Renal cortex interstitium (tissue), 11 donors: ENCODE measurements around the gene TSEN54. TPM values are rescaled to one million over a fixed set of nuclear protein-coding genes. Genes with fewer than 3 reads are reported as not detected.
A peak's percentile ranks its signal among the peaks of the same experiment; 100 is the strongest.

Experiments used
- DNase-seq, 11 donors: peaks; one replicate each; pipeline ENCODE4 v3.0.0-alpha.2; 2013; ENCODE audit warnings: low read depth in 9 of 11, low spot score in 4 of 11; ENCODE audit errors: extremely low read depth in 1 of 11
- polyA plus RNA-seq, 3 donors: library from polyadenylated mRNA; unstranded; fragments of 120-200 nt; gene quantifications; one replicate each; pipeline ENCODE4 v1.2.1, GENCODE V29; 2013; ENCODE audit not compliant: insufficient read length in 3 of 3

The TSEN54 gene
- polyA plus RNA-seq, 3 donors, result 46.8 to 55.0 (median 47.2) TPM

DNA sequence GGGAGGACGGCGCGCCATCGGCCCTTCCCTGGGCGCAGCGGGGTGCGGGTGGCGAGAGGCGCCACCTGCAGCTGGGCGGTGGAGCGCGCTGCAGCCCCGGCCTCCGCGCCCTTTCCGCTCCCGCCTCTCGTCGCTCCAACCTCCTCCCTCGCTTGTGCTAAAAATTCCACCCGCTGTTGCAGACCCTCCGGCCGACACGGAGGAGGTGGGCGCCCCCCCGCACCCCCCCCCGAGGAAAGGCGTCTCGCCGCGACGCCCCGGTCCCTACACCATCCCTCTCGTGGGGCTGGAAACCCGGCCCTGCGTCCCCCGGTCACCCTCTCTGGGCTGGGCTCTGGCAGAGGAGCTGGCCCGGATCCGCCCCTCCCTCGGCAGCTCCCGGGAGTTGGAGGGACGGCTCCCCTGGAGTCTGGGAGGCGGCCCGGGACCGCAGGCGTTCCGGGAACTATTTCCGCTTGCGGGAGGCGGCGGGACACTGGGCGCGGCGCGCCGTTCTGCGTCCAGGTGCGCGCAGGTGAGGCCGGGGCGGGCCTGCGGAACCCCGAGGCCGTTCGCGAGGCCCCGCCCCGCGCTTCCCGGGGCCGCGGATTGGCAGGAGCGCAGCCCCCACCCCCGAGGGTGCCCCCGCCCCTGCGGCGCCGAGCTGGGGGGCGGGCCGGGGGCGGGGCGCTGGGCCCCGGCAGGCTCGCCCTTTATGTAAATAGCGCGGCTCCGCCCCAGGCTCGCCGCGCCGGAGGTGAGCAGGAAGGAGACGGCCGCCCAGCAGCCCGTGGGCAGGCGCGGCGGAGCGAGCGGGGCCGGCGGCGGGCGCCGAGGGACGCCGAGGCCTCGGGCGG lies 8.9 kb downstream of the TSEN54 start, which contains the start of gene LLGL2:
Gene LLGL2 (plus strand): TSS at position 728 of the 836 bp plus-strand sequence. CDS start 17,730 bp downstream, outside the sequence.
- peak in 6 of 11 donors; percentile 67 to 89 (median 81) for DNase-seq

DNA sequence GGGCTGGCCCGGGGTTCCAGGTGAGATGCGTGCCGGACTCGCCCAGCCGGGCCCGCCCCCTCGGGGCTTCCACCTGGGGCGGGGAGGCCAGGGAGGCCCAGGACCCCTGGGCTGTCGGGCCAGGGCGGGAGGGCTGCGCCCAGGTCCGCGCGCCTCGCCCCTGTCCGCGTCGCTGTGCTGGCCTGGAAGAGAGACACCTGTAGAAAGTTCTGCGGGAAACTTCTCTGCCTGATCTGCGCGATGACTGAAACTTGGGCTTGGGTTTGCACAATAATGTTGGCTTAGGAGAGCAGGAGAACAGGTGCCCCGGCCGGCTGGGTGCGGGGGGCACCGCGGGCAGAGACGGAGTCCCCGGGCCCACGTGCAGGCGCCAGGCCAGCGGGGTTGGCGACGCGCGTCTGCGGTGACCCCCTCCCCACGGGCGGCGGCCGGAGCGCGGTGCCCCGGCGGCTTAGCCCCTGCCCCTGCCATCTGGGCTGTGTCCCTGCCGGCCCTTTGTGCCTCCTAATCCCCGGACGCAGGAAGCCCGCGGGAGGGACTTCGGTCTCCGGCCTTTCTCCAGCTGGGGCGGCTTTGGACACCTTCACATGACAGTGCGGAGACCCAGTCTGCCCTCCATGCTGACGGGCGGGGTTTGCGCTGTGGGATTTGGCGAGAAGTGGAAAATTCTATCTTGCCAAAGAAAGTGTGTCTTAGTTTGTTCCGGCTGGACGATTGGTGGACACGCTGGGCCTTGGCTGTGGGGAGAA lies 9.7 kb downstream of the TSEN54 start:
- DNase-seq, result no peak

DNA sequence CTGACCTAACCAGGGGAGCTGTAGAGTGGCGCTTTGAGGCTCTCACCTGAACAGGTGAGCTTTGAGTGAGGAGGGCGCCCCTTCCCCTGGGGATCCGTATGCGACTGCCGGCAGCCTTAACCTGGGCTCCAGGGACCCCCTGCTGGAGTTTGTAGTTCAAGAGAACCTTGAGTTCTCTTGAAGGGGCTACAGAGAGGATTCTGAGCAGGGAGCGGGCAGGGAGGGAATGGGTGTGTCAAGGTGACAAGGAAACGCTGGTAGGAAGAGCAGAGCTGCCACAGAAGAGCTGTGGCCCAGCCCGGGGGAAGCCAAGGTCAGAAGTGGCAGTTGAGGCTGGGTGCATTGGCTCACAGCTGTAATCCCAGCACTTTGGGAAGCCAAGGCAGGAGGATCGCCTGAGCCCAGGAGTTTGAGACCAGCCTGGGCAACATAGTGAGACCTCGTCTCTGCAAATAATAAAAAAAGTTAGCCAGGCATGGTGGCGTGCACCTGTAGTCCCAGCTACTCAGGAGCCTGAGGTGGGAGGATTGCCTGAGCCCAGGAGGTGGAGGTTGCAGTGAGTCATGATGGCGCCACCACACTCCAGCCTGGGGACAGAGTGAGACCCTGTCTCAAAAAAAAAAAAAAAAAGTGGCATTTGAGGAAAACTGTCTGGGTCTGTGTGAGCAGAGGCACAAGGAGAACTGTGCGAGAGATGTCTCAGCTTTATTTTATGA lies 10.4 kb downstream of the TSEN54 start:
- no peak for DNase-seq

DNA sequence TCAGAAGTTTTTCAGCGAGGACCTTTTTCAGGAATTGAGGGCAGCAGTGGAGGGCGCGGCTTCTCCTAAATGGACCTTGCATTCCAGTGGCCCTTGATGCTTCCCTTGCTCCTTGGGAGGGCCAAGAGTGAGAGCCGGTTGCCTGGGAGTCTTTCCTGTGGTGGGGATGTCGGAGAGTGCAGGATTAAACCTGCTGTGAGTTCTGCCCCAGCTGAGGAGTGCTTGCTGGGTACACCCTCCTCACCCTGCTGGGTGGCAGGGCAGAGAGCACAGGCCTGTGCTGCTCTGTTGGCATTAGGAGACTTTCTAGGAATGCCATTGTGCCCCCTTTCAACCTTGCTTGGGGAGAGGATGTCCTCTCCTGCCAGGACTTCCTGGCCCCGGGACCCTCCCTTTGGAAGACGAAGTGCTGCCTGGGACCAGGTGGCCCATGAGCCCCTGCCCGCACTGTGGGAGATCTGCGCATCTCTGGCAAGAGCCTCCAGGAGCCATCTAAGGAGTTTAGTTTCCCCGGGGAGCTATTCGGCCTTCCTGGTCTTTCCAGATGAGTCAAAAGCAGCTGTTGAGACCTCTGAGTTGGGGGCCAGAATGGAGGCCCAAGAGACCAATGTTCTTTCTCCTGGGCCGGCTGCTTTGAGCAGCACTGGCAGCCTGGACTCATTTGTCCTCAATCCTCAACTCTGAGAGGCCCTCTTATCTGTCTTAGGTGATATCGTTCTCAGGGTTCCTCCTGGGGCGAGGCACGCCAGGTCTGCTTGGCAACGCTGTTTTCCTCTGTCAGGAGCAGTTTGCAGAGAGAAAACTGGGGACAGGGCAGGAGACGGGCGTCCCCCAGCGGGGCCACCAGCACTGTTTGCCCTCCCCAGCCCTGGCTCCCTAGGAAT lies 14.8 kb downstream of the TSEN54 start:
- DNase-seq, result no peak

DNA sequence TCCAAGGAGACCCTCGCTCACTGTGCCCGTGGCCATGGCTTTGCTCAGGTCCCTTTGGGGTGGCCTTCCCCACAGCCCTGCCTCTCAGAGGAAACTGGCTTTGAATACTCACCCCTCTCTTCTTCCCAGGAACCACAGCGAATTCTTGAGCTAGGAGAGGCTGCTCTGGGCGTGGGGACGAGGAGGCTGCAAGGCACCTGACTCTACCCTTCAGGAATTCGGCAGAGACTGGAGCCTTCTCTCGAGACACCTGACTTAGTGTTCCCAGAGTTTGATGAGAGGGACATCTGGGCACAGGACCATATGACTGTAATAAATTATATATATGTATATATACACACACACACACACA lies 15.4 kb downstream of the TSEN54 start:
- DNase-seq, result no peak

DNA sequence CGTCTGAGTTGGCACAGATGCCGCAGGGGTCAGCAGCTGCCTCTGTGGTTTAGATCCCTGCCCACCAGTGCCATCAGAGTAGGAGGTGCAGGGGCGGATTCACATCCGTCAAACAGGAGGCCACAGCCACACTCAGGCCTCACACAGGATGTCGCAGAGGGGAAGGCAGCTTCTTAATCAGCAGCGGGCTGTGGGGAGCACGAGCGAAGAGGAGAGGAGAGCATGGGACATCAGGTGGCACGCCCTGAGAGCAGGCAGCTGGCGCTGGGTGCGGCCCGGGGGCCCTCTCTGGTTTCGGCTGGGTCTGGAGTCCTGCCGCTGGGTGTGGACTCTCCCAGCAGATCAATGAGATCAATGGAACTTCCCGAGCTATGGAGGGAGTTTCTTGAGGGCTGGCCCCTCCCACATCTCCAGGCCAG lies 18.8 kb downstream of the TSEN54 start:
- no peak for DNase-seq

DNA sequence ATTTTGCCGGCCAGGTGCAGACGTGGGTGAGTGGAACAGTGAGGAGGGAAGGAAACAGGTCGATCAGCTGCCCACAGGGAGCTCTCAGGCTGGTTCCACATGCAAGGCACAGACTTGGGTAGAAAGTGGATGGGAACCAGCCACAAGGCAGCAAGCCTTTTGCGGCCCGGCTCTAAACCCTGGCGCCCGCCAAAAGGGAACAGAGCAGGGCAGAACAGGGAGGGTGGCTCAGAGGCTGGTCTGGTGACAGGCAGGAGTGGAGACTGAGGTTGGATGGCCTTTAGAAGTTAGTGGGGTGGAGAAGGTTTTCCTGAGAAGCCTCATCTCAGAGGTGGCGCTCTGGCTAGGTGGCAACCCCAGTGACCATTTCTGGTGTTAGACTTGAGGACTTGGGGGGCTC lies 19.5 kb downstream of the TSEN54 start:
- no peak for DNase-seq

DNA sequence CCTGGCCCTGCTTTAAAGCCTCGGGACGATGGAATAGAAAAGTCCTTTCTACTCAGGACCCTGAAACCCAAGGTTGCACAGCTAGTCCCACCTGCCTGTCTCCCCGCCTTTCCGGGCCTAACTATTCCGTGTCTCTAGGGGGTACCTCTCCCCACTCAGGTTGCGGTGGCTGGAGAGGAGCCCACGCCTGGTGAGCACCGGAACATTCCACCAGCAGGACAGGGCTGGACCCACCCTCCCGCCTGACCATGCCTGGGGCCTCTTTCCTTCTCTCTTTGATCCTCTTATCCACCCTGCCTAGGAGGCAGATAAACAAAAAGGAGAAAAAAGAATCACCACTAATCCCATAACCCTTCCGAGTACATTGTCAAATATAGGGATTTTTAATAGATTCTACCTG lies 20.0 kb downstream of the TSEN54 start:
- no peak for DNase-seq

DNA sequence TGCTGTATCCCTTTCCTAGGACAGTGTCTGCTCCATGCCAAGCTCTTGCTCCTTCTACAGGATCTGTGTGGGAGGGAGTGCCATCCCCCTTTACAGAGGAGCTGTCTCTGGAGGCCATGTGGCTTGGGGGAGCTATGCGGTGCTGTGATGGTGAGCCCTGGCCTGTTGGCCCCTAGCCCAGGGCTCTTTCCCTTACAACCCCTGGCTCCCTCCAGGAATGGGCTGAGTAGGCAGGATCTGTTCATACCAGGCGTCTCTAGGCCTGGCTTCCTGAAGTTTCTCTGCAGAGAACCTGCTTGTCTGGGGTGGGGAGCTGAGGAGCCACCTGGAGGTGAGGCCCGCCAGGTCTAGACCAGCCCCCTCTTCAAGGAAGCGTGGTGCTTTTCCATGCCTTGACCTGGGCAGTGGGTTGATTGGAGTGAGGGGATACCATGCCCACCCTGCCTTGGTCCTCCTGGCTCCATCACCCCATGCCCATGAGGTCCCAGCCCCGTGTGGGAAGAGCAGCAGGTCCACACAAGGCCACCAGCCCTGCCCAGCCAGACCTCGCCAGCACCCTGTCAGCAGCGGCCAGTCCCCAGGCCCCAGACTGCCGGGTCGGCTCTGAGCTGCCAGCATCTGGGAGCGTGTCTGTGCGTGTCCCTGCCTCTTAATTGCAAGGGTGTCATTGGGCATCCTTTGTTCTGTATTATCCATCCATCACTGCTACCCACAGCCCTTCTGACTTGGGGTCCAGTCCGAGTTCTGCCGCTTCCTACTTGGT lies 23.8 kb downstream of the TSEN54 start:
- no peak for DNase-seq

DNA sequence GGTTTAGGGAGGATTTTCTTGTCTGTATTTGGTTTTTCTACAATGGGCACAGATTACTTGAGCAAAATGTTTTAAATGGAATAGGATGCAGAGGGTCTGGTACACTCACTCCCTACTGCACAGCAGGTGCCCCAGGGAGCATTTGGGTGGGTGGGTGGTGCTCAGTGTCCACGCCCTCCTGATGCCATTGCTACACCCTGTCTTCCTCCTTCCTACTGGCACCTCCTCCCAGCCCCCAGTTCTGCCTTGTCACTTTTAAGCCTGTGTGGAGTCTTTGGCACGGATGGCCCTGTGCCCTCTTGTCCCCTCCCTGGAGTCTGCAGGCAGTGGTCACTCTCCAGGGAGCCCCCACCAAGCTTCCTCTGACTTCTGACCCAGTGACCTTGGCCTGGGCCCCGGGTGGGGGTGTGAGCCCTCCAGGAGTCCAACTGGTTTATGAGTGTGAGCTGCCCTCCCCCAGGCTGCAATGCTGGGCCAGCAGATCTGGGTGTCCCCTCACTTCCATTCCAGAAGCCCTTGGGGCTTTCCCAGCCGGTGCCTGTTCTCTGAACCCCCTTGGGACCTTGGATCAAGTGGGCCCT lies 24.7 kb downstream of the TSEN54 start:
- DNase-seq, result no peak

DNA sequence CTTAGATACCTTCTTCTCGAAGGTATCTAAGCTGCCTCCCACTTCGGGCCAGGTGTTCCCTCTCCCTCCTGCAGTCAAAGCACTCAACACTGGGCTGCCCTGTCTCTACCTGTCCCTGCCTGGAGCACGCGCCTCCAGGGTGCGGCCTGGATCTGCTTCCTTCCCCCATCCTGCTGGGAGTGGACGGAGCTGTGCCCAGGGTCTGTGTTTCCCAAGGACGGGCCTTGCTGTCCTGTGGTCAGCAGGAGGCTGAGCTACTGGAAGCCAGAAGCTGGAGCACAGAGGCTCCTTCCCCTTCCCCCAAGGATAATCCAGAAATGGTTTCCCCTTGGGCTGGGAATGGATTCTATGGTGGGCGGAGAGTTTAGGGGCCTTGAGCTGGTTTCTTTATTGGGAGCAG lies 25.9 kb downstream of the TSEN54 start:
- DNase-seq, result no peak

DNA sequence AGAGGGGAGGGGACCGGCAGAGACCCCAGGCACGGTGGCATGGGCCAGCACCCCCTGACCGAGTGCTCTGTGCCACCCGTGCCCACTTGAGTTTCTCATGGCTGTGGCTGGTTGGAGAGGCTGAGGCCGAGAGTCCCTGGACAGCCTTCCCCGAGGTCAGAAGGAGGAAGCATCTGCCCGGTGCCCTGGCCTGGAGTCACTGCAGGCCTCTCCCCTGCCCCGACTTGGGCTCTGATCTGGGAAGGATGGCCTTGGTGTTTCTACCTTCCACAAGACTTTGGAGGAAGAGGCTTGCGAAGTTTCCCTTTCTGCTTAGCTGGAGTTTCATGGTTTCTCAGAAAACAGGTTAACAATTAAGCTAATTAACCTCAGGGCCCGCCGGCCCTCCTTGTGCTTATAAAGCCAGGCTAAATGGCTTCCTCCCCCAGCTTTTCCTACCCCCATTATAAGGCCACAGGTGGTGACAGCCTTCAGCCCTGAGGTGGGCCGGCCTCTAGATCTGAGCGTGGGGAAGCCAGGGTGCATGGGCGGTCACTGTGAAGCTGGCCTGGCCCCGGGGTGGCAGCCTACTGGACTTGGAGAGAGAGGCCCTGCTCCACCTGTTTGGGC lies 26.5 kb downstream of the TSEN54 start:
- DNase-seq, result no peak

DNA sequence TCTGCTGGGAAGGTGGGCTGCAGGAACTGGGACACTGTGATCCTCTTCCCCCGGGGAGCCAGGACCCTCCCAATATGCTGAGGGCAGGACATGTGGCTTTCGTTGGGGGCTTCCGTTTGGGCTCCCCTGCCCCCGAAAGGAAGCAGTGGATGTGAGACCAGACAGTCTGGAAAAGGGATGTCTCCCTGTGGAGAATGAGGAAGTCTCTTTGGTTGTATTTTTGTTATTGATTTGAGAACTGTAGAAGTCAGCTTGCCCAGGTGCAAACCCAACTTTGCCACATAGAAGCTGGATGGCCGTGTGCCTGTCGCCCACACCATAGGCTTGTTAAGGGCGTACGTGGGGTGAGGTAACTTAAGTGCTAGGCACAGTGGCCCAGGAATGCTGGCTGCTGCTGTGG lies 27.9 kb downstream of the TSEN54 start:
- no peak for DNase-seq

DNA sequence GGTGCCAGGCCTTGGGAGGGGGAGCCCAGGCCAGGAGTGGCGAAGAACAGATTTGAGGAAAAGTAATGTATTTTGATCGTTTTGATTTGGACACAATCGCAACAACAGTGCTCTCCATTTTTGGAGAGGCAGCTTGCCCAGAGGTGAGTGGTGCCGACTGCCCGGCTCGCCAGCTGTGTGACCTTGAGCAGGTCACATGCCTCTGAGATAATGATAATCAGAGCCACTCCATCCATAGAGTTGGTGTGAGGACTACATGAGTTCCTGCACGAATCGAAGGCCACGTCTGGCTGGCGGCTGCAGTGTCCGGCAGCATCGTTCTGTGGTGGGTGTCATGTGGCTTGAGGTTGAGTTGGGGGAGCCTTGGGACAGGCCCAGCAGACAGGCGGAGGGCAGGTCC lies 29.9 kb downstream of the TSEN54 start:
- DNase-seq, result no peak

DNA sequence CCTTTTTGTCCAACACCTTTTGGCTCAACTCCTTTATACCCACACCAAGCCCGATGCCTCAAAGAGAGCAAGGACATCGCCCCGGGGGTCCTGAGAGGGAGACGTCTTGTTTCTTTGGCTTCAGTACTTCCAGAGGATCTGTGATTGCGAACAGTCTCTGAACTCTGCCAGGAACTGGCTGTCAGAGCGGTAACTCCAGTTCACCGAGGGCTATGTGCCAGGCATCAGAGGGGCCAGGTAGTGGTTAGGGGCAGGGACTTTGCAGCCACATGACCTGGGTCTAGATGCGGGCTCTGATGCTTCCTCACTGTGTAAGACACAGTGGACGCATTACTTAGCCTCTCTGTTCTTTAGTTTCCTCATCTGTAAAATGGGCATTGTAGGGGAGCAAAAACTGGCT lies 30.8 kb downstream of the TSEN54 start:
- no peak for DNase-seq

DNA sequence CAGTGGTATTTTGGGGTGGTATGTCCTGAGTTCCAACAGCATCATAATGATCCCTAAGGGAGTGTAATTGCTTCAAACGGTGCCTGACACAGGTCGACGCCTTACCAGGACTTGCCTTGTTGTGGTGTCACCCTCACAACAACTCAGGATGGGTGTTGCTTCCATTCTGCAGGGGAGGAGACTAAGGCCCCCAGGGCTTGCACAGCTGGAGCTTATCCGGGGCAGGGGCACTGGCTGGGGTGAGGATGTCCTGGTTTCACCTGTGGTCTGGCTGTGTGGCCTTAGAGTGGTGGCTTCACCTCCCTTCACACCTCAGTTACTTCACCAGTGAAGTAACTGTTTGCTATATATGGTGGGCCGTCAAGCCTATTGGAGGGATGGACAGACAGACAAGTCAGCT lies 32.5 kb downstream of the TSEN54 start:
- DNase-seq, result no peak
